Ishikawa (cell line): Measurements from ENCODE around the gene IPPK.

ENCODE experiments used
- CEBPB ChIP-seq: IDR thresholded peaks from 2 replicates; pipeline ENCODE4 v1.6.1; 2012
- EP300 ChIP-seq: IDR thresholded peaks from 2 replicates; pipeline ENCODE4 v1.6.1; 2012; ENCODE audit warnings: borderline replicate concordance
- TAF1 ChIP-seq: IDR thresholded peaks from 2 replicates; pipeline ENCODE4 v1.6.1; 2012; ENCODE audit warnings: low read depth, mild to moderate bottlenecking
- TCF12 ChIP-seq: IDR thresholded peaks from 2 replicates; pipeline ENCODE4 v1.6.1; 2012; ENCODE audit warnings: low read depth
- ZBTB7A ChIP-seq: IDR thresholded peaks from 2 replicates; pipeline ENCODE4 v1.6.1; 2012; ENCODE audit warnings: low read depth
- TF ChIP-seq, protein P1 (sequence below): IDR thresholded peaks from 2 replicates; pipeline ENCODE4 v1.6.1; 2012; ENCODE audit warnings: low read depth, mild to moderate bottlenecking
- TF ChIP-seq, protein P2 (sequence below): IDR thresholded peaks from 2 replicates; pipeline ENCODE4 v1.6.1; 2012
- TF ChIP-seq, protein P3 (sequence below): IDR thresholded peaks from 2 replicates; pipeline ENCODE4 v1.6.1; 2012

DNA sequence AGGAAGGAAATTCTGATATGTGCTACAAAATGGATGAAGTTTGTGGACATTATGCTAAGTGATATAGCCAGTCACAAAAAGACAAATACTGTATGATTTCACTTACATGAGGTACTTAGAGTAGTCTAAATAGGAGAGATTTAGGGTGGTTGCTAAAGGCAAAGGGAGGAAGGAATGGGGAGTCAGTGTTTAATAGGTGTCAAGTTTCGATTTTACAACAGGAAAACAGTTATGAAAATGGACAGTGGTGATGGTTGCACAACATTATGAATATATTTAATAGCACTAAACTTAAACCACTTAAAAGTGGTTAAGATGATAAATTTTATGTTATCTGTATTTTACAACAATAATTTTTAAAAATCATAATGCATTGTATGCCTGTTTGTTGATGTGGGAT, 93.8 kb downstream of the IPPK start:
- TF ChIP-seq TCF12 (no peak), CEBPB (no peak), TAF1 (no peak), EP300 (no peak), ZBTB7A (no peak)
- TF ChIP-seq, protein P1, sequence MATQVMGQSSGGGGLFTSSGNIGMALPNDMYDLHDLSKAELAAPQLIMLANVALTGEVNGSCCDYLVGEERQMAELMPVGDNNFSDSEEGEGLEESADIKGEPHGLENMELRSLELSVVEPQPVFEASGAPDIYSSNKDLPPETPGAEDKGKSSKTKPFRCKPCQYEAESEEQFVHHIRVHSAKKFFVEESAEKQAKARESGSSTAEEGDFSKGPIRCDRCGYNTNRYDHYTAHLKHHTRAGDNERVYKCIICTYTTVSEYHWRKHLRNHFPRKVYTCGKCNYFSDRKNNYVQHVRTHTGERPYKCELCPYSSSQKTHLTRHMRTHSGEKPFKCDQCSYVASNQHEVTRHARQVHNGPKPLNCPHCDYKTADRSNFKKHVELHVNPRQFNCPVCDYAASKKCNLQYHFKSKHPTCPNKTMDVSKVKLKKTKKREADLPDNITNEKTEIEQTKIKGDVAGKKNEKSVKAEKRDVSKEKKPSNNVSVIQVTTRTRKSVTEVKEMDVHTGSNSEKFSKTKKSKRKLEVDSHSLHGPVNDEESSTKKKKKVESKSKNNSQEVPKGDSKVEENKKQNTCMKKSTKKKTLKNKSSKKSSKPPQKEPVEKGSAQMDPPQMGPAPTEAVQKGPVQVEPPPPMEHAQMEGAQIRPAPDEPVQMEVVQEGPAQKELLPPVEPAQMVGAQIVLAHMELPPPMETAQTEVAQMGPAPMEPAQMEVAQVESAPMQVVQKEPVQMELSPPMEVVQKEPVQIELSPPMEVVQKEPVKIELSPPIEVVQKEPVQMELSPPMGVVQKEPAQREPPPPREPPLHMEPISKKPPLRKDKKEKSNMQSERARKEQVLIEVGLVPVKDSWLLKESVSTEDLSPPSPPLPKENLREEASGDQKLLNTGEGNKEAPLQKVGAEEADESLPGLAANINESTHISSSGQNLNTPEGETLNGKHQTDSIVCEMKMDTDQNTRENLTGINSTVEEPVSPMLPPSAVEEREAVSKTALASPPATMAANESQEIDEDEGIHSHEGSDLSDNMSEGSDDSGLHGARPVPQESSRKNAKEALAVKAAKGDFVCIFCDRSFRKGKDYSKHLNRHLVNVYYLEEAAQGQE = no peak
- TF ChIP-seq, protein P2, sequence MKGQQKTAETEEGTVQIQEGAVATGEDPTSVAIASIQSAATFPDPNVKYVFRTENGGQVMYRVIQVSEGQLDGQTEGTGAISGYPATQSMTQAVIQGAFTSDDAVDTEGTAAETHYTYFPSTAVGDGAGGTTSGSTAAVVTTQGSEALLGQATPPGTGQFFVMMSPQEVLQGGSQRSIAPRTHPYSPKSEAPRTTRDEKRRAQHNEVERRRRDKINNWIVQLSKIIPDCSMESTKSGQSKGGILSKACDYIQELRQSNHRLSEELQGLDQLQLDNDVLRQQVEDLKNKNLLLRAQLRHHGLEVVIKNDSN = no peak
- TF ChIP-seq, protein P3, sequence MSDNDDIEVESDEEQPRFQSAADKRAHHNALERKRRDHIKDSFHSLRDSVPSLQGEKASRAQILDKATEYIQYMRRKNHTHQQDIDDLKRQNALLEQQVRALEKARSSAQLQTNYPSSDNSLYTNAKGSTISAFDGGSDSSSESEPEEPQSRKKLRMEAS = no peak
